ENCODE data around the gene CFAP52.

GRCh38 chr17:9575381-9576101 lies 901 bp upstream of the CFAP52 start, which contains the start of gene STX8:
- TF ChIP-seq CTCF (conservative IDR thresholded peaks at IDR 0.05; ENCODE audit: low read depth, low read length): no peak
- no peak for TF ChIP-seq EZH2 (IDR thresholded peaks at IDR 0.05; ENCODE audit: low read length, unreplicated experiment)
- no peak for TF ChIP-seq EZH2phosphoT487 (IDR thresholded peaks at IDR 0.05; ENCODE audit: borderline replicate concordance, low read length)
